ENCODE results near the gene MAP4. TPM values are rescaled to one million over a fixed set of nuclear protein-coding genes. Genes with fewer than 3 reads are reported as not detected.

The MAP4 gene
- total and polyA plus RNA-seq, 2 donors (not counting 3 experiments of a cell fraction or from before 2014, with no cell fraction given): 121 to 290 TPM

DNA sequence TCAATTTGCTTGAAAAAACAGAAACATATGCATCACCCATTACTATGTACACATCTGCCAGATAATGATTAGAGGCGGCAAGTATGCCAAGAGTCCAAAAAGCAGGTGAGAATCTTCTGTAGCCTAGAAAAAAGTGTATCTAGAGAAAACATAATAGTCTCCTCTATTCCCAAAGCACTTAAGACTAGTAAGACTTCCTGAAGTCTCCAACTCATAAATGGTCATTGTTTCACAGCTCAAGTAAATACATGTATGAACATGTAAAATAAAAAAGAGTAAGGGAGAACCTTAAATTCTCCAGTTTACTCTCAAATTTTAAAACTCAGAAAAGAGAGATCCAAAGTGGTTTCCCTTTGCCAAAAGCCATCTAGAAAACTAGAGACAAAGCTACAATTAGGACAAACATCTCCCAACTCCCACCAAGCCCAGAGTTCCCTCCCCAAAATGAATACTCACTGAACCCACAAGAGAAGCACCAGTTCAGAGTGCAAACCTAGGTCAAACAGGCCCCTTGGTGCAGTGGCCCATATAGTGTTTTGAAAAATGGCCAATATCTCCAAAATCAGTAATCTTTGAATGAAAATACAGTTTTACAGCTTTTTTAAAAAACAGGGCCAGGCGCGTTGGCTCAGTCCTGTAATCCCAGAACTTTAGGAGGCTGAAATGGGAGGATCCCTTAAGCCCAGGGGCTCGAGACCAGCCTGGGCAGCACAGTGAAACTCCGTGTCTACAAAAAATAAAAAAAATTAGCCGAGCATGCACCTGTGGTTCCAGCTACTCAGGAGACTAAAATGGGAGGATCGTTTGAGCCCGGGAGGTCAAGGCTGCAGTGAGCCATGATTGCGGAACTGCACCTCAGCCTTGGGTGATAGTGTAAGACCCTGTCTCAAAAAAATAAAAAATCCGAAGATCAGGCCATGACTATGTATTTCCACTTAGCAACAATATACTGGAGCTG lies 11.0 kb upstream of the MAP4 start:
- Histone ChIP-seq H3K9ac (replicated peaks; ENCODE audit: extremely low read depth, insufficient read depth, low read length) (no peak overlapping the region), H3K9me3 (replicated peaks; ENCODE audit: control insufficient read depth, insufficient read depth, low read length) (no peaks in the 10 kb centered on the region), H2AFZ (ENCODE audit: low read depth, low read length) (no peak overlapping the region), H3K9me1 (replicated peaks; ENCODE audit: control insufficient read depth, extremely low read depth, insufficient read depth, low read length) (no peaks in the 10 kb centered on the region), H3K4me3 (replicated peaks in 1 of 3; ENCODE audit: insufficient read depth in 1 of 3, low read depth in 1 of 3, low read length in 3 of 3) (no peak overlapping the region), H4K20me1 (replicated peaks; ENCODE audit: control insufficient read depth, extremely low read depth, insufficient read depth, low read length) (peaks cover 2% of the 10 kb centered on the region), H3K27me3 (ENCODE audit: control insufficient read depth in 2 of 2, insufficient read depth in 2 of 2, low read length in 2 of 2) (no peaks in the 10 kb centered on the region), H3K4me1 (ENCODE audit: control insufficient read depth, extremely low read depth, insufficient read depth, low read length) (peaks cover 3% of the 10 kb centered on the region), H3K4me2 (ENCODE audit: insufficient read depth, low read length) (no peak overlapping the region), H3K27ac (ENCODE audit: insufficient read depth, low read depth, low read length) (no peak overlapping the region), H3K36me3 (ENCODE audit: control insufficient read depth in 2 of 2, extremely low read depth in 1 of 2, insufficient read depth in 2 of 2, low read length in 2 of 2) (no peaks in the 10 kb centered on the region), H3K79me2 (ENCODE audit: control insufficient read depth, insufficient read depth, low read length) (peaks cover 92% of the 10 kb centered on the region)
- FAIRE-seq: no peak
- no TSS peak for BruUV-seq (replicated peaks)
- intact Hi-C loops (cut with micrococcal nuclease): no loop called here
- no peak for DNase-seq (ENCODE audit: low read depth, low spot score)
- CTCF ChIA-PET: interaction anchor here (0.6 to 2.1 kb wide), 7 partner anchors 8 to 190 kb away, joined by 3 to 5 read pairs (median 3); no protein-coding TSS in a partner anchor
- POLR2A ChIA-PET: interaction anchor here (0.5 kb wide), 1 partner anchor 57 kb away, joined by 6 read pairs; no protein-coding TSS in a partner anchor
- TF ChIP-seq FOS (IDR thresholded peaks at IDR 0.05; ENCODE audit: borderline replicate concordance, insufficient read depth, low read length): no peak
- no peak for TF ChIP-seq MYC (IDR thresholded peaks at IDR 0.05; ENCODE audit: low read depth, low read length)
- no peak for TF ChIP-seq POLR2A (IDR thresholded peaks at IDR 0.05; ENCODE audit: low read depth, low read length)
- TF ChIP-seq, protein P1, sequence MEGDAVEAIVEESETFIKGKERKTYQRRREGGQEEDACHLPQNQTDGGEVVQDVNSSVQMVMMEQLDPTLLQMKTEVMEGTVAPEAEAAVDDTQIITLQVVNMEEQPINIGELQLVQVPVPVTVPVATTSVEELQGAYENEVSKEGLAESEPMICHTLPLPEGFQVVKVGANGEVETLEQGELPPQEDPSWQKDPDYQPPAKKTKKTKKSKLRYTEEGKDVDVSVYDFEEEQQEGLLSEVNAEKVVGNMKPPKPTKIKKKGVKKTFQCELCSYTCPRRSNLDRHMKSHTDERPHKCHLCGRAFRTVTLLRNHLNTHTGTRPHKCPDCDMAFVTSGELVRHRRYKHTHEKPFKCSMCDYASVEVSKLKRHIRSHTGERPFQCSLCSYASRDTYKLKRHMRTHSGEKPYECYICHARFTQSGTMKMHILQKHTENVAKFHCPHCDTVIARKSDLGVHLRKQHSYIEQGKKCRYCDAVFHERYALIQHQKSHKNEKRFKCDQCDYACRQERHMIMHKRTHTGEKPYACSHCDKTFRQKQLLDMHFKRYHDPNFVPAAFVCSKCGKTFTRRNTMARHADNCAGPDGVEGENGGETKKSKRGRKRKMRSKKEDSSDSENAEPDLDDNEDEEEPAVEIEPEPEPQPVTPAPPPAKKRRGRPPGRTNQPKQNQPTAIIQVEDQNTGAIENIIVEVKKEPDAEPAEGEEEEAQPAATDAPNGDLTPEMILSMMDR (IDR thresholded peaks at IDR 0.05; ENCODE audit: extremely low read depth in 1 of 2, insufficient read depth in 1 of 2, low read depth in 1 of 2, low read length in 2 of 2): no peak
- no peak for TF ChIP-seq EZH2 (IDR thresholded peaks at IDR 0.05; ENCODE audit: borderline replicate concordance, low read depth, low read length, severe bottlenecking)
- no peak for TF ChIP-seq POLR2AphosphoS5 (IDR thresholded peaks at IDR 0.05; ENCODE audit: insufficient read depth, low read depth, low read length)
- TF ChIP-seq GATA2 (IDR thresholded peaks at IDR 0.05; ENCODE audit: insufficient read depth, insufficient read length, low read depth, low read length): no peak
- TF ChIP-seq JUN (IDR thresholded peaks at IDR 0.05; ENCODE audit: borderline replicate concordance, insufficient read depth, insufficient read length, low read depth): no peak
- TF ChIP-seq, protein P2, sequence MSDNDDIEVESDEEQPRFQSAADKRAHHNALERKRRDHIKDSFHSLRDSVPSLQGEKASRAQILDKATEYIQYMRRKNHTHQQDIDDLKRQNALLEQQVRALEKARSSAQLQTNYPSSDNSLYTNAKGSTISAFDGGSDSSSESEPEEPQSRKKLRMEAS (IDR thresholded peaks at IDR 0.05; ENCODE audit: insufficient read depth, insufficient read length): no peak
- dilution Hi-C loops (cut with MboI; ENCODE audit: extremely low pct_ligation_motif_present, low sequenced_read_pairs): no loop called here

All from endothelial cell of umbilical vein (primary cell).